CD14-positive monocyte (primary cell): ENCODE results near the gene ANTXR1. TPM values are rescaled to one million over a fixed set of nuclear protein-coding genes. Genes with fewer than 3 reads are reported as not detected.

Experiments used
- DNase-seq, 3 donors: peaks; one replicate each; pipeline ENCODE4 v3.0.0-alpha.2; 2011 to 2022
- H2AFZ ChIP-seq: 2 replicates; pipeline ENCODE4 v1.6.0; 2012; ENCODE audit warnings: mild to moderate bottlenecking, low read depth, low read length, inconsistent platforms; ENCODE audit not compliant: insufficient read depth, poor library complexity, severe bottlenecking
- H3K27ac ChIP-seq, 2 donors: 1 replicate in 1 of 2; 2 replicates in 1 of 2; pipeline ENCODE4 v1.5.1; 2012 to 2013; ENCODE audit warnings: low read length in 2 of 2, control low read depth in 1 of 2, inconsistent platforms in 1 of 2, low read depth in 1 of 2, mild to moderate bottlenecking in 1 of 2
- H3K27me3 ChIP-seq, 2 donors: one replicate each; pipeline versions ENCODE4 v1.6.0 to v1.6.1; 2011 to 2013; ENCODE audit warnings: low read length in 2 of 2; ENCODE audit not compliant: control insufficient read depth in 2 of 2, insufficient read depth in 2 of 2
- H3K36me3 ChIP-seq, 2 donors: replicated peaks in 1 of 2; 1 replicate in 1 of 2; 2 replicates in 1 of 2; pipeline versions ENCODE4 v1.5.1 to v1.6.1; 2012 to 2013; ENCODE audit warnings: low read length in 2 of 2, control low read depth in 1 of 2, inconsistent platforms in 1 of 2, mild to moderate bottlenecking in 1 of 2; ENCODE audit not compliant: insufficient read depth in 2 of 2, control insufficient read depth in 1 of 2
- H3K4me1 ChIP-seq, 2 donors: 1 replicate in 1 of 2; 2 replicates in 1 of 2; pipeline versions ENCODE4 v1.5.1 to v1.6.1; 2012 to 2013; ENCODE audit warnings: low read length in 2 of 2, control low read depth in 1 of 2, inconsistent platforms in 1 of 2, mild to moderate bottlenecking in 1 of 2, moderate library complexity in 1 of 2; ENCODE audit not compliant: insufficient read depth in 2 of 2, control insufficient read depth in 1 of 2
- H3K4me2 ChIP-seq: replicated peaks from 2 replicates; pipeline ENCODE3; 2012; ENCODE audit warnings: low read length, moderate library complexity, mild to moderate bottlenecking; ENCODE audit not compliant: poor library complexity, severe bottlenecking; ENCODE audit errors: extremely low read depth
- H3K4me3 ChIP-seq, 3 experiments: fragments of 200-600 bp in 1 of 3; sonication (generic) in 1 of 3; replicated peaks in 1 of 3; 1 replicate in 2 of 3; 2 replicates in 1 of 3; pipeline ENCODE4 v1.5.1; 2011 to 2013; ENCODE audit warnings: low read length in 3 of 3, mild to moderate bottlenecking in 3 of 3, control low read depth in 2 of 3, low read depth in 2 of 3, inconsistent platforms in 1 of 3, moderate library complexity in 1 of 3
- H3K79me2 ChIP-seq: 2 replicates; pipeline ENCODE4 v1.6.0; 2012; ENCODE audit warnings: mild to moderate bottlenecking, control low read depth, inconsistent platforms, low read length, moderate library complexity; ENCODE audit not compliant: insufficient read depth
- H3K9ac ChIP-seq: 2 replicates; pipeline ENCODE4 v1.6.0; 2017; ENCODE audit warnings: low read length, mild to moderate bottlenecking; ENCODE audit not compliant: insufficient read depth, poor library complexity, severe bottlenecking
- H3K9me3 ChIP-seq, 2 donors: replicated peaks in 1 of 2; 1 replicate in 1 of 2; 2 replicates in 1 of 2; pipeline versions ENCODE4 v1.5.1 to v1.6.1; 2012 to 2013; ENCODE audit warnings: low read length in 2 of 2, control low read depth in 1 of 2; ENCODE audit not compliant: control insufficient read depth in 1 of 2, insufficient read depth in 1 of 2
- H4K20me1 ChIP-seq: 2 replicates; pipeline ENCODE4 v1.6.0; 2012; ENCODE audit warnings: mild to moderate bottlenecking, low read length, control low read depth, moderate library complexity; ENCODE audit not compliant: insufficient read depth
- H3K27ac Mint-ChIP-seq, 7 donors: one replicate each; pipeline ENCODE4 v1.8.0; 2020; ENCODE audit warnings: mild to moderate bottlenecking in 7 of 7, mixed read lengths in 7 of 7, moderate library complexity in 6 of 7, inconsistent platforms in 2 of 7
- H3K27me3 Mint-ChIP-seq, 3 donors: one replicate each; pipeline ENCODE4 v1.8.0; 2021 to 2022; ENCODE audit warnings: low read depth in 3 of 3, mild to moderate bottlenecking in 3 of 3, mixed read lengths in 3 of 3, moderate library complexity in 3 of 3, inconsistent platforms in 1 of 3
- H3K36me3 Mint-ChIP-seq, 2 donors: one replicate each; pipeline ENCODE4 v1.8.0; 2020; ENCODE audit warnings: mixed read lengths in 2 of 2, inconsistent platforms in 1 of 2, mild to moderate bottlenecking in 1 of 2
- H3K4me1 Mint-ChIP-seq: one replicate; pipeline ENCODE4 v1.8.0; 2020; ENCODE audit warnings: mild to moderate bottlenecking, mixed read lengths
- H3K4me3 Mint-ChIP-seq, 2 donors: one replicate each; pipeline ENCODE4 v1.8.0; 2020; ENCODE audit warnings: mild to moderate bottlenecking in 2 of 2, mixed read lengths in 2 of 2, moderate library complexity in 1 of 2
- H3K9me3 Mint-ChIP-seq, 7 donors: one replicate each; pipeline ENCODE4 v1.8.0; 2020 to 2022; ENCODE audit warnings: mixed read lengths in 7 of 7, mild to moderate bottlenecking in 6 of 7, moderate library complexity in 6 of 7, inconsistent platforms in 2 of 7
- CTCF ChIP-seq: fragments of 200-600 bp; IDR thresholded peaks from one replicate; pipeline ENCODE4 v1.8.0; 2022; ENCODE audit warnings: antibody characterized with exemption, mild to moderate bottlenecking
- WGBS: methylation state at CpG from one replicate; pipeline ENCODE4 v1.1.5; 2013; ENCODE audit warnings: missing lambda C conversion rate; ENCODE audit not compliant: insufficient coverage; 5-methylcytosine and 5-hydroxymethylcytosine counted together
- intact Hi-C, 2 donors: fragments of 100-400 bp; cut with micrococcal nuclease; formaldehyde crosslinking; loops; one replicate each; pipeline versions ENCODE4 v1.15.0 to v1.15.1; 2023
- polyA plus RNA-seq, 3 donors: library from polyadenylated mRNA; depleted of rRNA in 1 of 3; unstranded in 2 of 3; stranded (reverse) in 1 of 3; fragments of 300-500 nt in 2 of 3; fragments of >200 nt in 1 of 3; fragmentation: Illumina TruSeq in 2 of 3; gene quantifications; 1 replicate in 2 of 3; 2 replicates in 1 of 3; pipeline ENCODE4 v1.2.3, GENCODE V29; 2012 to 2021
- small RNA-seq: library from RNA; depleted of rRNA; stranded (forward); fragments of <200 nt; gene quantifications from one replicate; pipeline ENCODE3, GENCODE V24; 2012; ENCODE audit warnings: low read depth; ENCODE audit not compliant: insufficient read length

The ANTXR1 gene
- polyA plus RNA-seq, 3 donors = not detected

- Histone ChIP-seq H3K36me3 (no peaks in the 10 kb centered on the region), H3K27ac (no peak overlapping the region), H3K4me1 (peaks cover 12 to 13% of the 10 kb centered on the region in 2 donors), H2AFZ (no peak overlapping the region), H3K4me2 (no peak overlapping the region), H3K9ac (no peak overlapping the region), H3K27me3 (peaks cover 0 to under 1% of the 10 kb centered on the region in 2 donors), H3K9me3 (peaks cover 2% of the 10 kb centered on the region in 2 donors), H3K4me3 (no peak overlapping the region), H3K79me2 (no peaks in the 10 kb centered on the region), H4K20me1 (no peaks in the 10 kb centered on the region)
- no peak for DNase-seq
- H3K36me3 Mint-ChIP-seq = no peaks in the 10 kb centered on the region
- peaks cover 27% of the 10 kb centered on the region for H3K4me1 Mint-ChIP-seq
- no peak for TF ChIP-seq CTCF
- intact Hi-C loops = no loop called here
- no peak overlapping the region for H3K27ac Mint-ChIP-seq
- peaks cover 0 to 4% (median 2%) of the 10 kb centered on the region in 7 donors for H3K9me3 Mint-ChIP-seq
- no peak overlapping the region for H3K4me3 Mint-ChIP-seq
- 100% methylated on average over 1 of the region's 4 CpGs for WGBS
- H3K27me3 Mint-ChIP-seq = peaks cover 1 to 3% (median 3%) of the 10 kb centered on the region in 3 donors
Observed at GRCh38 chr2:69298862-69299261, 285.9 kb downstream of the ANTXR1 start.

Small RNAs within 50 kb of the gene (small RNA-seq; reads per million reads assigned to genes)
- not detected for gene MIR3126
- gene RNA5SP96 = not detected
- gene RNU6-1216P = not detected

Other genes starting within 250 kb of the ANTXR1 start
- gene BMP10, start 141.8 kb upstream of the ANTXR1 start, polyA plus RNA-seq = not detected
- not detected for gene GKN2, start 60.3 kb upstream of the ANTXR1 start, polyA plus RNA-seq
- not detected for gene GKN1, start 38.5 kb upstream of the ANTXR1 start, polyA plus RNA-seq